SKM-1 (cell line): ENCODE measurements around the gene CHRNA4.

Experiments
- DNase-seq: peaks from one replicate; lab custom pipeline; 2025; ENCODE audit not compliant: unreplicated experiment; lab: John Stamatoyannopoulos, UW

CHRNA4 gene

DNA sequence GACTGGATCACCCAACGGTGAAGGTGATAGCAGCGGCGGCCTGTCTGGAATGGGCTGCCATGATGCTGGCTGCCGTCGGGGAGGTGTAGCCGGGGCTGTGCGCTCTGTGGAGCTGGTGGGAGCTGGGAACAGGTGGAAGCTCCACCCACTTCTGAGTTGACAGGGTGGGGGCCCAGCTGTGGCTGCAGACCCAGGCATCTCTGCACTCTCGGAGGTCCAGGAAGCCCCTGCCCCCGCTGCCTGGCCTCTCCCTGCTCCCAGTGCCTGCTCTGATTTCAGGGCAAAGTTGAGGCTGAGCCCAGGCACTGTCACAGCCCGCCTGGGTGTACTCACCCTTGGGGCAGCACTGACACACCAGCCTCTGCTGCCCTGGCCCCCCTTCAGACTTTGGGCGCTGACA, 18.1 kb upstream of the CHRNA4 start:
- DNase-seq, result no peak

DNA sequence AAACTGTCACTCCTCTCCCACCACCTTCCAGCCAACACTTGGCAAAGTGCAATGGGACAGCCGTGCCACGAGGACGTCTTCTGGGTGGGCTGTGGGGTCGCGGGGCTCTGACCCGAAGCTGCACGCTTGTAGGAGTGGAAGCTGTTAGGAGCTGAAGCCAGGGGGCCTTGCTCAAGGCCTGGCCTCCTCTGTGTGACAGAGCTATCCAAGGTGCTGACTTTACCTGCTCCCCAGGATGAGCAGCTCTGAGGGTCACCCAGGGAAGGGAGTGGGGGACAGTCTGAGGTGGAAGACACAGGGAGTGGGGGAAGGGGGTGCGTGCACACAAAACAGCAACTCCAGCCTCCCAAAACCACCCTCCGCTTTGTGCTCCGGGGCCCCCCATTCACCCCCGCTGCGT, 17.5 kb upstream of the CHRNA4 start:
- DNase-seq, result no peak

DNA sequence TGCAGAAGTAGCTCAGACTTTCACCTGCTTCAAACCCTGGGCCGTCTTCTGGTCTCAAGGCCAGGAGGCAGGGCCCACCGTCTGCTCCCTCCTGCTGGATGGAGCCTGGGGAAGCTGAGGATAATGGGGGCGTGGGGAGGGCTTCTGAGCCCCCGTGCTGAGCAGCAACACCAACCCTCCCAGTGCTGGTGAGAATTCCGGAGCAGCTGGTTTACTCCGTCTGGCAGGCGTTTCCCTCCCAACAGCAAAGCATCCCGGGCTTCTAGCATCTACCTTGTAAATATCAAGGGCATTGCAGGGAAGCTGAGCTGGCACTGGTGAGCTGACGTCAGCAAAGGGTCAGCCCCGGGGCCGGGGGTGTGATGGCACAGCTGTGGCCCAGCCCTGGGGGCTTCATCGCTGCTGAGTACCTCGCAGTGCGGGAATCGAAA, 16.8 kb upstream of the CHRNA4 start:
- DNase-seq, result no peak

DNA sequence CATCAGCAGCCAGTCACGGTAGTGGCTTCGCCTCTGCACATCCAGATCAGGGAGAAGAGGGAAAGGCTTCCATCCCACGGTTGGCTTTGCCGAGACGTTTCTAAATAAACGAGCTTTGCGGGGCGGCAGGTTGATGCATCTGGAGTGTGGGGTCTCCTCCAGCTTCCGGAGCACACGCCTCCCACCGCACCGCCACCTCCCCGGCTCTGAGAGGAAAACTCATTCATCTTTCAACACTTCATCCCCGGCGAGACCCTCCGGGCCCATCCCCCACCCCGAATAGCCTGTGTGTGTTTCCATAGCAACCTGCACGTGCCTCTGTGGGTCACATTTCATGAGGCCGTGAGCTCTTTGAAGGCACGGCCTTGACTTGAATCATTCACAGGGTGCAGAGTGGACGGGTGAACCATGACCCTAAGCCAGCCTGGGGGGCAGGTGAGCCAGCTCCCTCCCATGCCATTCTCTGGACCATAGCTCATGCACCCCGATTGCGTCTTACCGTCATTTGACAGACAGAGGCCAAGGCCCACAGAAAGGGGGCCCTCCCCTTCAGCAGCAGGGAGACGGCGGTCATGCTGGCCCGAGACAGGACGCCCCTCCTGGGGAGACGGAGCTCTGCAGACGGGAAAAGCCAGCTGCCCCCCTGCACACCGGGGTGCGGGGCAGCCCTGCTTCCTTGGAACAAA, 16.2 kb upstream of the CHRNA4 start:
- no peak for DNase-seq

DNA sequence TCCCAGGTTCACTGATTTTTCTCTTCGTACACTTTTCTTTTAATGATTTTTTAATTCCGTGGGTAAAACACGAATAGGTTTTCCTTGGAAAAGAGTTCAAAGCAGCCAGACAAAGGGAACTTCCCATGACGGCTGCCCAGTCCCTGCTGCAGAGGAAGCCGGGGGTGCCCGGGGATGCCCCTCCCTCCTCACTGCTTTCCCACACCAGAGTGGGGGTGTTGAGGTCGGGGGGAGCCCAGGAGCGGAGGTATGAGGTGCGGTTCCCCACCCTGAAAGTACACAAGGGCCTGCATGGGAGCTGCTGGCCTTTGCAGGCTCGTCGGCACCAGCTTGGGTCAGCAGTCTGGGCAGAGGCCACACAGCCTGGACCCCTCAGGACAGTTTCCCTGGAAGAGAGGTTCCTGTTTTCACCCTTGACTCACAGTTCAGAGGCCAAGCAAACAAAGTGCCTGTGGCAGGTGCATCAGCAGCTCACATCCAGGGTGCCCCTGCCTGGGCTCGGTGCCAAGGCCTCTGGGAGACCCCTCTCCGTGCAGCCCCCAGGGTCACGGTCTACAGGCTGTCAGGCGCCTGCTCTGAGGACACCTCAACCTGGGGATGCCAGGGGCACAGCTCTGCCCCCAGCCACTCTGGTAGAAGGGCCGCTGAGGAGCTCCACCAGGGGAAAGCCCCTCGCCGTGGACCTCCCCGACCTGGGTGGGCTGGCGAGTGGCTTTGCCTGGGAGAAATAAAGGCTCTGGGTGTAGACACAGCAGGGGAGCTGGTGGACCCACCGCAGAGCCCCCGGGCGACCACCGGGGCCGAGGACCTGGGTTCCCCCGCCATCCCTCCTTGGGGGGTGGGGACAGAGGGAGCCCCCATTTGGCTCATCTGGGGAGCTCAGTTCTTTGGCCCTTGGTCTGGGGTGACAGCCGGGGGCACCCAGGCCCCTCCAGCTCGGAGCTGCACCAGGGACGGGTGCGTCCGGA, 15.4 kb upstream of the CHRNA4 start:
- DNase-seq, result no peak

DNA sequence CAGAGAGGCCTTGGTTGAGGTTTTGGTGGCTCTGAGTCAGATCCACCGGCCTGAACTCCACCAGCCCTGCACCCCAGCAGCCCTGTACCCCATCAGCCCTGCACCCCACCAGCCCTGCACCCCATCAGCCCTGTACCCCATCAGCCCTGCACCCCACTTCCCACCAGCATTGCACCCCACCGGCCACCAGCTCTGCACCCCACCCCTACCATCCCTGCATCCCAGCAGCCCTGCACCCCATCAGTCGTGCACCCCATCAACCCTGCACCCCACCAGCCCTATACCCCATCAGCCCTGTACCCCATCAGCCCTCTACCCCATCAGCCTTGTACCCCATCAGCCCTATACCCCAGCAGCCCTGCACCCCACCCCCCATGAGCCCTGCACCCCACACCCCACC, 14.3 kb upstream of the CHRNA4 start:
- DNase-seq, result no peak

DNA sequence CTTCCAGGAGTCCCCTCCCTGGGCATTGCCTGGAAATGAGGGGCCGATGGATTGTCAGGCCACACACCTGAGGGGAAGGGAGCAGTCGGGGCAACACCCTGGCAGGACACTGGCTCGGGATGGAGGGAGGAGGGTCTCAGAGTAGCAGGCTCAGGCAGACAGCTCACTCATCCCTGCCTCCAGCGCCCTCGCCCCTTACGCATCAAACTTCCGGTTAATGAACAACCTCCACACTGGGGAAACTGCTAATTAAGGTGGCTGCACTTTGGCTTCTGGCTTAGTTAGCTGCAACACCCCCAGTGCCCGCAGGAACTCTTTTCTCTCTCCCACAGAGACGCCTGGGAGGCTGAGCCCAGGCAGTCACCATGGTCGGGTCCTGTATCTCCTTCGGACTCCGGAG, 13.4 kb upstream of the CHRNA4 start:
- DNase-seq, result no peak

DNA sequence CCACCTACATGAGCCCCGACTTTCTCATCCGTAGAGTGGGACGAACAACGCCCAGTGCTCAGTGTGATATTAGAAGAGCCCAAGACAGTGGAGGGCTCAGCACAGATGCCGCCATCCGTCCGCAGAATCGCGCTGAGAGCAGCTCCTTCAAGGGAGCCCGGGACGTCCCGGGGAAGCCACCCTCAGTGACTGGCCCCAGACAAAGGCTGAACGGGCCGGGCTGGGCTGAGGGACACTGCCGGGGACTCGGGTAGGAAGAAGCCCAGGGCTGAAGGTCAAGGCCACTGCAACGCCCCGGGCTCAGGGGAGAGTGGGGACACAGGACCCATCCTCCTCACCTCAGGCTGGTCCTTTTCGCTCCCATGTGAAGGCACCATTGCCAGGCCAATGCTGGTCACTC, 12.8 kb upstream of the CHRNA4 start:
- no peak for DNase-seq

DNA sequence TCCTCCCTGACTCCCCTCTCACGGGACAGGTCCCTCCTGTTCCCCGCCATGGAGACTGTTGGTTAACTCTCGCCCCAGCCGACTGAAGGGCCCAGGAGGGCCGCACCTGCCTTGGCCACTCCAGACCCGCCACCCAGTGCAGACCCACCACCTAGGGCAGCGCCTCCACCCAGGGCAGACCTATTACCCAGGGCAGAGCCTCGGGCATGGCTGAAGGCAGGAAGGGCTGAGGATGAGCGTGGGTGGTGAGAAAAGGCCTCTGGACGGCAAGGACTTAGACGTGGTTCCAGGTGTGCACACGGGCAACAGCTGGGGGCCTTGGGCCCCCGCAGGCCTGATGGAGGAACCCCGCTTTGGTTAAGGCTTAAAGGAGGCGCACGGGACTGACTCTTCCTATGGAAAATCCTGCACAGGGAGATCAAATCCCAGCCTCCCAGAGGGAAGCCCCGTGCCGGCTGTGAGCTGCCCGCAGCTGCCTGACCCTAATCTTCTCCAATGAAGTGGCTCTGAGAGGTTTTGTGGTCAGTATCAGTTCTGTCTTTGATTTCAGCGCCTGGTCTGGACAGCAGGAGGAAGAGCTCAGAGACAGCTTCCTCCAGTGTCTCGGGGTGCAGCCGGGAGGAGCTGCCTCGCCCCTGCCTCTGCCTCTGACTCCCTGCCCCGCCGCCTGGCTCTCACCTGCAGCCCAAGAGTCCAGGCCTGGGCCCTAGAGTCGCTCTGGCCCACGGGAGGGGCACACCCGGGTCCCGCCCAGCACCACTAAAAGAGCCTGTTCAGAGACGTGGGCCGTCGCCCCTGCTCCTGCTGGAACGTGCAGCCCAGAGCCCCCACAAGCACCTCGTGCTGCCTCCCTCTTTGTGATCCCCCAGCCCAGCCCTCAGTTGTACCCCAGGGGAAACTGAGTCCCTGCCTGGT, 12.1 kb upstream of the CHRNA4 start:
- no peak for DNase-seq

DNA sequence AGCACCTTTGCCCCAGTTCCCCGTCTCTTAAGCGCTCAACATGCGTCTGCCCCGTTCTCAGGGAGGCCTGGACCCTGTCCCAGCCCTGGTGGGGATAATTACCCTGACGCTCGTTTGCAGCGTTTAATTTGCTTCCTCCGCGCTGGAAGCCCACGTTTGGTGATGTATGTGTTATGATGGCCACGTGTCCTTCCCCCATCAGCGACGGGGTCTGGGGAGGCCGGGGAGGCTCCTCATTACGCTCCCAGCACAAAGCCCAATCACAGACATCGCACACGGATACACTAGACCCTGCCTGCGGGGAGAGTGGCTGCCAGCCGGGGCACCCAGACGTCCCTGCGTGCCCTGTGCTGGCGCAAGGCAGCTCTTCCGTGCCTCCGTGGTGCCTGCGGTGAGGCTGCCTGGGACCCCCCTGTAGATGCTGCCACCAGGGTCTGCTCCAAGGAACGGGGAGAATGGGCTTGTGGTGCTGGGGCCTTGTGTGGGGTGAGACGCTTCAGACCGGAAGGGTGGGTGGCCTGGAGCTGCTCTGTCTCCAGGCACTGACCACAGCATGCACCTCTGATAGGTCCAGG, 10.2 kb upstream of the CHRNA4 start:
- no peak for DNase-seq

DNA sequence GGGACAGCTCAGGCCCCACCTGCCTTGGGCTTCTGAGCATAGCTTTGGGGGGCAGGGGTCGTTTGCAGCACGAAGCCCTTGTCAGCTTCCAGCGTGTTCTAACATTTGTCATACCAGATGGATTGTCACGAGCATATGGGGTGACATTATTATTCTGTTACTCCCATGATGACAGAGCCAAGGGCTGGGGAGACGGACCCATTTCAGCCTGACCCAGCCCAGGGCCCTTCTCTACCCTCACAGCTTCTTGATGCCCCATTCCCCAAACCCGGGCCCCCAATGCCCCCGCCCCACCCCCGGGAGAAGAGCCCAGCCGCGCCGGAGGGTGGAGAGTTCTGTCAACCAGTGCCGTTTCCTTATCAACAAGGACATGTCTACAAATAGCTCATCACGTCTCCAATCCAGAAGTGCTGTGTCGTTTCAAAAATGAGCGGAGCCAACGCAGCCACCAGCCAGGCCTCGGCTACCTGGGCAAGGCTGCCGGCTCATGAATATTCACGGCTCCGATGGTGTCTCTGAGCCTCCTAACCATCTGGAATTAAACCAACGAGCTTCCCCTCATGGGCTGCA, 9.6 kb upstream of the CHRNA4 start:
- DNase-seq, result no peak

DNA sequence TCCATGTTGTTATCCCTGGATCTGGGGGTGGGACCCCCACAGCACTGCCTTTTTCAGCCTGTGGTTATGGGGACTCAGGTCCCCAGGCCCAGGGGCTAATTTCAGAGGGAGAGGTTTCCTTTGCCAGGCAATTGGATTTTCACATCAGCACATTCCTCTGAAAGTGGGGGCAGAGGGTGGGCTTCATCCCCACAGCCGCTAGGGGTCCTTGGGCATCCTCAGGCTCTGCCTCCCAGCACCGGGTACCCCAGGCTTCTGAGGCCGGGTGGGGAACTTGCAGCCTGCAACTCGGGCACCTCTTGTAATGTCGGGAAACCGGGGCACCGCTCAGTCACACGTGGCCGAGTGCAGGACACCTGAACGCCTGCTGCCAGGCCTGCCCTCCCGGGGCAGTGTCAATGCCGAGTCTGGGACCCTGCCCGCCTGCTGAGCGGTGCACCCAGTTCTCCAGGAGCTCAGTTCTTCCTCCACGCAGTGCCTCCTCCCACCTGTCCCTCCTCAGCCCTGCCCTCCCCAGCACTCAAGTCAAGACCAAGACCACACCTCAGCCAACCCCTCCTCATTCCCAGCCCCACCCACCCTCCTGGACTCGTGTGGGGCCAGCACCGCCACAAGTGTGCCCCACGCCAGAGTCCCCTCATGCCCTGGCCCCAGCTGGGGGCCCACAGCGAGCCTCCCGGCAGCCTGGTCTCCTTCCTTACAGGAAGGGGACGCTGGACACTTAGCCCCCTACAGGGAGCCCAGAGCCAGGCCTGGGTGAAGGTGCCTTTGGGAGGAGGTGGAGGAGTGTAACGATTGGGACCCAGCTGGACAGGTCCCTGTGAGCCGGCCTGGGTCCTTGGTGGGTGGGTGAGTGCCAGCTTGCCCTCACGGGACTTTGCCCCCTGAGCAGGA, 8.8 kb upstream of the CHRNA4 start:
- DNase-seq, result no peak

DNA sequence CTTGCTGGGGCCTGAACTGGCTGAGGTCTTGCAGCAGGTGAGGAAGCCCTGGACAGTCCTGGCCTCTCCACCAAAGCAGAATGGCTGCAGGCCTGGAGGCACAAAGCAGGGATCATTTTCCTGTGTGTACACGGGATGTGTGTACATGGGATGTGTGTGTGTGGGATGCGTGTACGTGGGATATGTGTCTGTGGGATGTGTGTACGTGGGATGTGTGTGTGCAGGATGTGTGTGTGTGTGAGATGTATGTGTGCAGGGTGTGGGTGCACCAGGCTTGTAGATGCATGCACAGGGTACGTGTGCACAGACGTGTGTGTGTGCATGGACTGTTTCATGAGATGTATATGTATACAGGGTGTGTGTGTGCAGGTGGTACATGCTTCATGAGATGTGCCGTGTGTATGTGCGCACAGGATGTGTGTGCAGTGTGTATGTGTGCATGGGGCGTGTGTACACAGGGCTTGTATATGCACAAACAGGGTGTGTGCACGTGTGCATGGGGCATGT, 7.9 kb upstream of the CHRNA4 start:
- DNase-seq, result no peak

DNA sequence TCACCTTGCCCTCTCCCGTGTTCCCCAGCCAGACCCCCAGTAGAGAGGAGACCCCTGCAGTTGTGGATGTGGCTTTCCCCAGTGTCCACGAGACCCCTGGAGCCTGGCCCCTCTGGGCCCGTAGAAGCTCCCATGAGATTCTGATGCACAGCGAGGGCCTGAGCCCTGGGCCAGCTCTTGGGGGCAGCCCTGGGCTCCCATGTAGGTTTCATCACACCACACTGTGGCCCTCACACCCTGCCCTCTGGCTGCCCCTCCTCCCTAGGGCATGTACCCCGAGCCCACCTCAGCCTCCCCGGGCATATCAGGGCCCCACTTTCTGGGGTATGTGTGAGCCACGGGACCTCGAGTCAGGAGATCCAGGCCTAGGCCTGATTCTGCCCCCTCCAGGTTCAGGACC, 7.0 kb upstream of the CHRNA4 start:
- DNase-seq, result no peak

DNA sequence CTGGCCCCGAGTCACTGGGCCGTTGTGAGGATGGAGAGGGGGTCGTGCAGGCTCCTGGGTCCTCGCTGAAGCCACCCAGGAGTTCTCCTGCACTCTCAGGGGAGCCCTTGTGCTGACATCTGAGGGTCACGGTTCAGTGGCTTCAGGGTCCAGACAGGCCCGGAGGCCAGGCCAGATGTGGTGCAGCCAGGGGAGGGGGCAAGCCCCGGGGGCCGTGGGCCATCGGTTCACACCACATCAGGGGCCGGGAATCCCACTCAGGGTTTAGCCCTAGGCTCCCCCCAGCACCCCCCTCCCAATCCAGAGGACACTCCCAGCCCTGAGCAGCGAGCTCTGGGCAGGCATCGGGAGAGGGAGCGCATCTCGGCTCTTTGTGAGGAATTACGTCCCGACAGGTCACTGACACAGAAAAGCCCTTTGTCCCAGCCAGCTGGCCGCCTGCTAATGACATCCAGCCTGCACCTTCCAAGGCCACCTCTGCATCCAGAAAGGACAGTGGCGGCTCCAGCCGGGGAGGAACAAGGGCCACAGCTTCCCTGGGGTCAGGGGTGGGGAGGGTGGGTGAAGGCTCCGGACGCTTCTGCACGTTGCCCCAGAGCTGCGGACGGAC, 6.4 kb upstream of the CHRNA4 start:
- DNase-seq, result no peak

DNA sequence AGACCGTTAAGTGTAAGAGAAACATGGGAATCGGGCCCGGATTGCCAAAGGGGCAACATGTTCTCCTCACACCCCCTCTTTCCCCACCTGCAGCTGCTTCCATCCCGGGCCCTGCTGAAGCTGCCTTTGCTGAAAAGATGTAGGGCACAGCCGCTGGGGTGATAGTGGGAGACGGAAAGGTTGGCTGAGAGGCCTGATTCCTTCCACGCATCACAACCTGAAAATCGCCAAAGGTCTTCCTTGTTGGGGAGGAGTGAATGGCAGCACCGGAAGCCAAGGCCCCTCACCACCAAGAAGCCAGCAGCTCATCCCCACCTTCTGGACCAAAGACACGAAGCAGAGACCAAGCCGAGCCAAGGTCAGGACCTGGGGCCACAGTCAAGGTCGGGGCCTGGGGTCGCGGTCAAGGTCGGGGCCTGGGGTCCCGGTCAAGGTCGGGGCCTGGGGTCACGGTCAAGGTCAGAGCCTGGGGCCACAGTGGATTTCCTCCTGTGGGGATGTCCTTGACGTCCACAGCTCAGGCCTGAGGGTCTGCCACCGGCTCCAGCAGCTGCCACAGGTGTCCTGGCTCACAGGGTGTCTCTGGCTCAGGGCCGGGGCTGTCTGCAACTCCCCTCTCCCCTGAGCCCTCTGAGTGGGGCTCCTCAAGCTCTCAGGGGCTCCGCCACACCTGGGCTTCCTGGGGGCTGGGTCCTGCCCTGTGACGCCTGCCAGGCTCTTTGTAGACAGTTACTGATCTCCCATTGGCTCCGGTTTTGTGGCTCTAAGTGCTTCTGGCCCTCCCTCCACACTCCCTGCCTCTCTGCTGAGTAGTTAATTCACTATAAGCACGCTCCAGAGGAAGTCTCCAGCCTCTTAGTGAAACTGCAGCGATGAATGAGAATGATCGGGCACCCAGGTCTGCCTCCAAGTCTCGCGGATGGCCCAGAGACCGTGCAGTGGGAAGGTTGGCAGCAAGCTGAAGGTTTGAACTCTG, 5.5 kb upstream of the CHRNA4 start:
- no peak for DNase-seq

DNA sequence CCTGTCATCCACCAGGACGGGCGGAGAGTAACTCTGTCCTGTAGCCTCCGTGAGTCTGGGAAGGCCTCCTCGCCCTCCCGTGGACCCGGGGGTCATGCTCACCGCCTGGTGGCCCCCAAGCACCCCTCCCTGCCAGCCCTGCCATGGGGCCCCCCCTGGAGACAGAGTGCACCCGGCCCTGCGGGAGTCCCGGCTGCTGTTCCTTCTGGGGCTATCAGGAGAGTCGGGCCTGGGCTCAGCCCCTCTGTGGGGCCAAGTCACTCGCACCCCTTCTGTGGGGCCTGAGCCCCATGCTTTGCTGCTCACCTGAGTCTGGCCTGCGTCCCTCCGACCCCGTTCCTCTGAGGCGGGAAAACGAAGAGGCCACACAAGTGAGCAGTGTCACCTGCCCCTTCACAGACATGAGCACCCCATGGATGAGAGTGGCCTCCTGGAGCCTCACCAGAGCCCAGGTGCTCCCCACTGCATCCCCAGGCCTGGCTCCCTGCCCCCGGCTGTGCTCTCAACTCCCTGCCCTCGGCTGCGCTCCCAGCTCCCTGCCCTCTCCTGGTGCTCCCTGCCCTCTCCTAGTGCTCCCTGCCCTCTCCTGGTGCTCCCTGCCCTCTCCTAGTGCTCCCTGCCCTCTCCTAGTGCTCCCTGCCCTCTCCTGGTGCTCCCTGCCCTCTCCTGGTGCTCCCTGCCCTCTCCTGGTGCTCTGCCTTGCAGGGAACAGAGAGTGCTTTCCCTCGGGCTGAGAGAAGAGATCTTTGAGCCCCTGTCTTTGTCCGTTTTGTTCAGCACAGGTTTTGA, 4.6 kb upstream of the CHRNA4 start:
- no peak for DNase-seq
